Measurements from ENCODE around the gene TNFAIP2. TPM values are rescaled to one million over a fixed set of nuclear protein-coding genes. Genes with fewer than 3 reads are reported as not detected.

TNFAIP2 gene
- total RNA-seq, 2 experiments from 2014 or later, result not detected

GRCh38 chr14:103101257-103101962, 21.9 kb upstream of the TNFAIP2 start:
- Histone ChIP-seq H3K9me3 (ENCODE audit: low read length) (no peaks in the 10 kb centered on the region), H3K36me3 (ENCODE audit: insufficient read depth, low read length) (no peaks in the 10 kb centered on the region), H3K4me2 (ENCODE audit: low read length) (peak overlapping the region; percentile 44; the same call in 1 of the 2 replicates), H3K27ac (ENCODE audit: low read depth, low read length, poor library complexity, severe bottlenecking) (peak overlapping the region; percentile 31), H3K4me1 (ENCODE audit: insufficient read depth, low read length, poor library complexity, severe bottlenecking) (peaks cover 32% of the 10 kb centered on the region), H2AFZ (ENCODE audit: low read length) (no peak overlapping the region), H4K20me1 (ENCODE audit: insufficient read depth, low read length) (no peaks in the 10 kb centered on the region), H3K4me3 (ENCODE audit: low read depth, low read length, poor library complexity, severe bottlenecking) (no peak overlapping the region), H3K9me2 (ENCODE audit: insufficient read depth, low read length) (no peaks in the 10 kb centered on the region), H3K79me2 (ENCODE audit: insufficient read depth, low read depth, low read length) (no peaks in the 10 kb centered on the region)
- DNase-seq (ENCODE audit: low spot score), result no peak
- POLR2A ChIA-PET, result interaction anchor here (0.6 to 0.7 kb wide), 2 partner anchors 412 to 446 kb away, joined by 3 to 4 read pairs; no protein-coding TSS in a partner anchor
- CTCF ChIA-PET (ENCODE audit: unreplicated experiment), result no interaction called here
- intact Hi-C loops (cut with micrococcal nuclease; ENCODE audit: unreplicated experiment), result no loop called here
- no peak for TF ChIP-seq EZH2phosphoT487 (IDR thresholded peaks at IDR 0.05; ENCODE audit: borderline replicate concordance, low read depth, low read length)
- TF ChIP-seq, protein P1, sequence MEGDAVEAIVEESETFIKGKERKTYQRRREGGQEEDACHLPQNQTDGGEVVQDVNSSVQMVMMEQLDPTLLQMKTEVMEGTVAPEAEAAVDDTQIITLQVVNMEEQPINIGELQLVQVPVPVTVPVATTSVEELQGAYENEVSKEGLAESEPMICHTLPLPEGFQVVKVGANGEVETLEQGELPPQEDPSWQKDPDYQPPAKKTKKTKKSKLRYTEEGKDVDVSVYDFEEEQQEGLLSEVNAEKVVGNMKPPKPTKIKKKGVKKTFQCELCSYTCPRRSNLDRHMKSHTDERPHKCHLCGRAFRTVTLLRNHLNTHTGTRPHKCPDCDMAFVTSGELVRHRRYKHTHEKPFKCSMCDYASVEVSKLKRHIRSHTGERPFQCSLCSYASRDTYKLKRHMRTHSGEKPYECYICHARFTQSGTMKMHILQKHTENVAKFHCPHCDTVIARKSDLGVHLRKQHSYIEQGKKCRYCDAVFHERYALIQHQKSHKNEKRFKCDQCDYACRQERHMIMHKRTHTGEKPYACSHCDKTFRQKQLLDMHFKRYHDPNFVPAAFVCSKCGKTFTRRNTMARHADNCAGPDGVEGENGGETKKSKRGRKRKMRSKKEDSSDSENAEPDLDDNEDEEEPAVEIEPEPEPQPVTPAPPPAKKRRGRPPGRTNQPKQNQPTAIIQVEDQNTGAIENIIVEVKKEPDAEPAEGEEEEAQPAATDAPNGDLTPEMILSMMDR (conservative IDR thresholded peaks at IDR 0.05; ENCODE audit: low read length), result no peak
- no TSS peak for BruUV-seq (replicated peaks)

- H3K36me3 ChIP-seq (ENCODE audit: insufficient read depth, low read length), result no peaks in the 10 kb centered on the region
- H3K4me2 ChIP-seq (ENCODE audit: low read length), result no peak overlapping the region
- no peak overlapping the region for H2AFZ ChIP-seq (ENCODE audit: low read length)
- H3K4me1 ChIP-seq (ENCODE audit: insufficient read depth, low read length, poor library complexity, severe bottlenecking), result peaks cover 35% of the 10 kb centered on the region
- H3K9me3 ChIP-seq (ENCODE audit: low read length), result no peaks in the 10 kb centered on the region
- no peak for DNase-seq (ENCODE audit: low spot score)
- no peak for TF ChIP-seq EZH2phosphoT487 (IDR thresholded peaks at IDR 0.05; ENCODE audit: borderline replicate concordance, low read depth, low read length)
- TF ChIP-seq, protein P1 (conservative IDR thresholded peaks at IDR 0.05; ENCODE audit: low read length), result no peak
- no peaks in the 10 kb centered on the region for H4K20me1 ChIP-seq (ENCODE audit: insufficient read depth, low read length)
- intact Hi-C loops (cut with micrococcal nuclease; ENCODE audit: unreplicated experiment), result no loop called here
- H3K27ac ChIP-seq (ENCODE audit: low read depth, low read length, poor library complexity, severe bottlenecking), result no peak overlapping the region
- POLR2A ChIA-PET, result no interaction called here
- CTCF ChIA-PET (ENCODE audit: unreplicated experiment), result no interaction called here
- no peaks in the 10 kb centered on the region for H3K9me2 ChIP-seq (ENCODE audit: insufficient read depth, low read length)
- no peaks in the 10 kb centered on the region for H3K79me2 ChIP-seq (ENCODE audit: insufficient read depth, low read depth, low read length)
- BruUV-seq (replicated peaks), result no TSS peak
- H3K4me3 ChIP-seq (ENCODE audit: low read depth, low read length, poor library complexity, severe bottlenecking), result no peak overlapping the region
Observed at GRCh38 chr14:103101963-103102688, 21.1 kb upstream of the TNFAIP2 start.
